Activated CD4-positive, alpha-beta memory T cell treated with anti-CD3 and anti-CD28 coated beads, Interleukin-2, amount 10 ng/mL, durations not matched to agents 7 days and 5 days (primary cell): Measurements from ENCODE around the gene SOCS3. TPM values are rescaled to one million over a fixed set of nuclear protein-coding genes. Genes with fewer than 3 reads are reported as not detected.

Experiments
- CTCF ChIA-PET: fragments of 350-600 bp; sonication (Branson Sonifier 250); formaldehyde crosslinking; loops from one replicate; lab custom pipeline; 2021; ENCODE audit warnings: antibody characterized with exemption, inconsistent platforms; lab: Charles Lee
- POLR2A ChIA-PET: fragments of 350-600 bp; sonication (Branson Sonifier 250); formaldehyde crosslinking; loops from one replicate; lab custom pipeline; 2021; ENCODE audit warnings: antibody characterized with exemption; lab: Charles Lee
- DNase-seq: peaks from one replicate; pipeline ENCODE4 v3.0.0-alpha.2; 2020
- H3K27ac Mint-ChIP-seq: one replicate; pipeline ENCODE4 v1.8.0; 2021; ENCODE audit warnings: mild to moderate bottlenecking, mixed read lengths
- H3K27me3 Mint-ChIP-seq: one replicate; pipeline ENCODE4 v1.8.0; 2021; ENCODE audit warnings: mixed read lengths
- H3K36me3 Mint-ChIP-seq: one replicate; pipeline ENCODE4 v1.8.0; 2021; ENCODE audit warnings: low read depth, mixed read lengths
- H3K4me1 Mint-ChIP-seq: one replicate; pipeline ENCODE4 v1.8.0; 2021; ENCODE audit warnings: mixed read lengths
- H3K4me3 Mint-ChIP-seq: one replicate; pipeline ENCODE4 v1.8.0; 2021; ENCODE audit warnings: mild to moderate bottlenecking, mixed read lengths
- H3K9me3 Mint-ChIP-seq: one replicate; pipeline ENCODE4 v1.8.0; 2021; ENCODE audit warnings: mixed read lengths
- total RNA-seq, 2 experiments: library from RNA; stranded (reverse); gene quantifications; one replicate each; pipeline ENCODE4 v1.2.3, GENCODE V29; 2021

The SOCS3 gene
- total RNA-seq, 2 experiments from 2014 or later: 68.7 to 69.8 TPM

DNA sequence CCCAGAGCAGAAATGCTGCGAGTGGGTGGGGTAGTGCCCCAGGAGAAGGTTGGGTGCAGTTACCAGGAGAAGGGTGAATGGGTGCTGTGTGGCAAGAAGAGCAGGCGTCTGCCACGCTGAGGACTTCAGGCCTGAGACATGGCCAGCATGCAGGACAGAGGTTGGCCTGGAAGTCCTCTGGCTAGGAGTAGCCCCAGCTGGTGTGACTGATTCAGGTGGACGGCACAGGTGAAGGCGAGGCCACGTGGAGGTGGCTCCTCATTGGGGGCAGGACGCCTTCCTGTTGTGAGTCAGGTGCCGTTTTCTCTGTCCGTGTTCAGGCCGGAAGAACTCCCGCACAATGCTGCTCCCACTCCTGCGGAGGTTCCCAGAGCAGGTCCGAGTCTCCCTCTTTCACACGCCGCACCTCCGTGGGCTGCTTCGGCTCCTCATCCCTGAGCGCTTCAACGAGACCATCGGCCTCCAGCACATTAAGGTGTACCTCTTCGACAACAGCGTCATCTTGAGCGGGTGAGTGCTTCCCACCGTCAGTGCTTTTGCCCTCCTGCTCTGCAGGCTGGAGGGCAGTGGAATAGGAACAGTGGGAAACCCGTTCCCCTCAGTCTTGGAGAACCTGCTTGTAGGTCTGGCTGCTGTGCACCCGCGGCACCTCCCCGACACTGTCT is 39.3 kb upstream of the SOCS3 start:
- H3K36me3 Mint-ChIP-seq: peaks cover 89% of the 10 kb centered on the region
- H3K4me1 Mint-ChIP-seq: peaks cover 3% of the 10 kb centered on the region
- DNase-seq: no peak
- CTCF ChIA-PET: no interaction called here
- no peak overlapping the region for H3K4me3 Mint-ChIP-seq
- H3K9me3 Mint-ChIP-seq: no peaks in the 10 kb centered on the region
- H3K27me3 Mint-ChIP-seq: no peaks in the 10 kb centered on the region
- POLR2A ChIA-PET: interaction anchor here (0.7 kb wide), 1 partner anchor 21 kb away, joined by 3 read pairs; no protein-coding TSS in a partner anchor
- H3K27ac Mint-ChIP-seq: no peak overlapping the region

GRCh38 chr17:78398390-78398789 is 38.5 kb upstream of the SOCS3 start:
- CTCF ChIA-PET: no interaction called here
- DNase-seq: no peak
- Mint-ChIP-seq H3K9me3 (no peaks in the 10 kb centered on the region), H3K36me3 (peaks cover 88% of the 10 kb centered on the region), H3K4me1 (peaks cover 5% of the 10 kb centered on the region), H3K4me3 (no peak overlapping the region), H3K27ac (peak overlapping the region; percentile 31), H3K27me3 (no peaks in the 10 kb centered on the region)
- POLR2A ChIA-PET: no interaction called here

DNA sequence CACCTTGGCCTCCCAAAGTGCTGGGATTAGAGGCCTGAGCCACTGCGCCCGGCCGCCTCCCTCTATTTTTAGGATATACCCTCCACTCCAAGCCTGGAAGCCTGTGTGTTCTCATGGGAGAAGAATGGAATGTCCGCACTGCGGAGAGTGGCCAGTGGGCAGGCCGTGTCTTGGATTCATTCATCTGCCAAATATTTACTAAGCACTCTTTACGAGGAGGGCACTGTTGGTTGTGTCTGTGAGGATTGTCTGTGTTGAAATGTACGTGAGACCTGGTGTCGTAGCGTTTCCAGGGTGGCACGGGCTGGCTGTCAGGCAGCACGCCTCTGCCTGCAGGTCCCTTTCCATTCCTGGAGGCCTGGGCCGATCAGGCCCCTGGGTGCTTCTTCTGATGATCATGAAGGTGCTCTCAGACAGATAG is 37.8 kb upstream of the SOCS3 start:
- Mint-ChIP-seq H3K27ac (peak overlapping the region; percentile 31), H3K36me3 (peaks cover 83% of the 10 kb centered on the region), H3K4me1 (peaks cover 7% of the 10 kb centered on the region), H3K9me3 (no peaks in the 10 kb centered on the region), H3K27me3 (no peaks in the 10 kb centered on the region), H3K4me3 (no peak overlapping the region)
- ChIA-PET CTCF (no interaction called here), POLR2A (no interaction called here)
- DNase-seq: no peak

- Mint-ChIP-seq H3K9me3 (no peaks in the 10 kb centered on the region), H3K4me3 (no peak overlapping the region), H3K4me1 (peaks cover 15% of the 10 kb centered on the region), H3K27ac (no peak overlapping the region), H3K27me3 (no peaks in the 10 kb centered on the region), H3K36me3 (peaks cover 80% of the 10 kb centered on the region)
- ChIA-PET POLR2A (interaction anchor here (1.6 kb wide), 1 partner anchor 15 kb away, joined by 6 read pairs; no protein-coding TSS in a partner anchor), CTCF (interaction anchor here (1.0 to 1.2 kb wide), 2 partner anchors 36 to 145 kb away, joined by 3 read pairs; no protein-coding TSS in a partner anchor)
- no peak for DNase-seq
Observed at GRCh38 chr17:78396441-78397337, 36.8 kb upstream of the SOCS3 start.

- Mint-ChIP-seq H3K27ac (peak overlapping the region; percentile 23), H3K4me1 (peaks cover 28% of the 10 kb centered on the region), H3K36me3 (peaks cover 75% of the 10 kb centered on the region), H3K9me3 (no peaks in the 10 kb centered on the region), H3K27me3 (no peaks in the 10 kb centered on the region), H3K4me3 (no peak overlapping the region)
- POLR2A ChIA-PET: interaction anchor here (1.6 kb wide), 1 partner anchor 13 kb away, joined by 6 read pairs; no protein-coding TSS in a partner anchor
- no peak for DNase-seq
- CTCF ChIA-PET: no interaction called here
Observed at GRCh38 chr17:78395155-78395554, 35.3 kb upstream of the SOCS3 start.

DNA sequence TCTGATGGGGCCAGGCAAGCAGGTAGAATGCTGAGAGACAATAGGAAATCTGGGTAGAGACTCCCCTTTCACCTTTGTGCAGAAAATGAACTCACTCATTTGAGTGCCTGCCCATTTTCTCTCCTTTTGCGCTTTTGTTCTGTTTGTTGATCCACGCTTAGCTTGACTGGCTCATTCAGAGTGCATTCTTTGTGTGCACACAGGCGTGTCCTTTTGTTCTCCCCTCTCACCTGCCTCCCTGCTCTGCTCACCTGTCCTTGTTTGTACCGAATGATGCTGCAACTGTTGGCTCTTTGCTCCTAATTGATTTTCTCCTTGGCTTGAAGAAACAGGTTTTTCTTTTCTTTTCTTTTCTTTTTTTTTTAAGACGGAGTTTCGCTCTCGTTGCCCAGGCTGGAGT is 34.3 kb upstream of the SOCS3 start:
- Mint-ChIP-seq H3K4me1 (peaks cover 37% of the 10 kb centered on the region), H3K9me3 (no peaks in the 10 kb centered on the region), H3K27me3 (no peaks in the 10 kb centered on the region), H3K36me3 (peaks cover 68% of the 10 kb centered on the region), H3K27ac (no peak overlapping the region), H3K4me3 (no peak overlapping the region)
- DNase-seq: no peak
- ChIA-PET CTCF (interaction anchor here (0.7 kb wide), 1 partner anchor 342 kb away, joined by 3 read pairs; no protein-coding TSS in a partner anchor), POLR2A (no interaction called here)

DNA sequence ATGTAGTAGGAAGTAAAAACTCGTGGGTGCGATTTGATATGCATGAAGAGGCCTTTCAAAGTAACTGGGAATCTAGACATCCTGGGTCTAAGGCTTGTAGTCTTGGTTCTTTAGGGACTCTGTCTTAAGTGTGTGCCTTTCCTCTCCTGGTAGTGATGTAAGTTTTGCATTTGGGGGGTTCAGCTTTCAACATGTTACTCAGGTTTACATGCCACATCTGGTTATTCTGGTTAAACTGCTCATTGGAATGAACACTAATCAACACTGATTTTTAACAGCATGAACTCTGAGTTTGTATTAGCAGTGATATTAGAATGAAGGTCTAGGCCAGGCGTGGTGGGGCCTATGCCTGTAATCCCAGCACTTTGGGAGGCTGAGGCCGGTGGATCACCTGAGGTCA is 33.7 kb upstream of the SOCS3 start:
- no peak for DNase-seq
- Mint-ChIP-seq H3K4me1 (peaks cover 44% of the 10 kb centered on the region), H3K27me3 (no peaks in the 10 kb centered on the region), H3K27ac (no peak overlapping the region), H3K4me3 (no peak overlapping the region), H3K36me3 (peaks cover 64% of the 10 kb centered on the region), H3K9me3 (no peaks in the 10 kb centered on the region)
- POLR2A ChIA-PET: interaction anchor here (2.8 kb wide), 1 partner anchor 12 kb away, joined by 10 read pairs; no protein-coding TSS in a partner anchor
- CTCF ChIA-PET: interaction anchor here (0.7 to 1.9 kb wide), 3 partner anchors 33 to 494 kb away, joined by 3 to 8 read pairs (median 3); partner anchors contain the start of gene SOCS3

DNA sequence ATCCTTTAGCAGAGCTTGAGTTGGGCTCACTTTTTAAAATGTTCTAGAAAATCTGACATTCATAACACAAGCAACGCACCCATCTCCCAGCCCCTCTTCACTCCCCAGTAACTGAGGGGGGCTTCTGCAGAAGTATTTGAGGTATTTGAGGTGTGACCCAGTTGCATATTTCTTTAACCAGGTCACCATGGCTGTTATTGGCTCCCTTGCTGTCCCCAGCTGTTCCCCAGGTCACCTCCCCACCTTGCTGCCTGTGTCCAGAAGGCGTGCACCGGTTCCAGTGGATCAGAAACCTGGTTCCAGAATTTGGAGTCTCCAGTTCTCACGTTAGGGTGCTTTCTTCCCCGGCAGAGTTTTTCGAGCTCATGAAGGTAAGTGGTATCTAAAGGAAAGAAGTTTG is 32.4 kb upstream of the SOCS3 start:
- Mint-ChIP-seq H3K27me3 (no peaks in the 10 kb centered on the region), H3K27ac (peak overlapping the region; percentile 47), H3K4me3 (no peak overlapping the region), H3K36me3 (peaks cover 59% of the 10 kb centered on the region), H3K9me3 (no peaks in the 10 kb centered on the region), H3K4me1 (peaks cover 54% of the 10 kb centered on the region)
- ChIA-PET CTCF (interaction anchor here (0.8 to 2.0 kb wide), 3 partner anchors 20 to 32 kb away, joined by 3 to 8 read pairs (median 6); partner anchors contain the start of gene SOCS3), POLR2A (interaction anchor here (0.8 to 2.8 kb wide), 4 partner anchors 9 to 20 kb away, joined by 3 to 10 read pairs (median 4); partner anchors contain the start of gene PGS1)
- DNase-seq: no peak

DNA sequence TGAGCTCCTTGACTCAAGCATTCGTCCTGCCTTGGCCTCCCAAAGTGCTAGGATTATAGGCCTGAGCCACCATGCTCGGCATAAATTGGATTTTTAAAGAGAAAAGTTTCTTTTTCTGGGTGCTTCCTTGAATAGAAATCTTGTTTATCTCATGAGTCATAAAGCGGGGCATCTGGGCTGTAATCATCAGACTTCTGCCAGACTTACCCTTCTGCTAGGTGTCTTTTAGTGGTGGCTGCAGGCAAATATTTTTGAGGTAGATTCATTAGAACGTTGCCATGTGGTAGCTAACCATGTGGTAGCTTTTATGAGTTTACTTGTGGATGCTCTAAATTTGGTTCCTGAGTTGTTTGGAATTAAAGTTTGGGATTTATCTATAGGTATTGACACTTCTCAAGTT is 32.0 kb upstream of the SOCS3 start:
- CTCF ChIA-PET: interaction anchor here (0.8 to 2.0 kb wide), 5 partner anchors 12 to 32 kb away, joined by 3 to 8 read pairs (median 5); partner anchors contain the start of gene SOCS3
- H3K27me3 Mint-ChIP-seq: no peaks in the 10 kb centered on the region
- no peak for DNase-seq
- POLR2A ChIA-PET: interaction anchor here (0.8 to 2.8 kb wide), 4 partner anchors 8 to 20 kb away, joined by 3 to 10 read pairs (median 4); partner anchors contain the start of gene PGS1
- H3K4me1 Mint-ChIP-seq: peaks cover 57% of the 10 kb centered on the region
- peak overlapping the region; percentile 47 for H3K27ac Mint-ChIP-seq
- H3K36me3 Mint-ChIP-seq: peaks cover 56% of the 10 kb centered on the region
- H3K9me3 Mint-ChIP-seq: no peaks in the 10 kb centered on the region
- H3K4me3 Mint-ChIP-seq: no peak overlapping the region

DNA sequence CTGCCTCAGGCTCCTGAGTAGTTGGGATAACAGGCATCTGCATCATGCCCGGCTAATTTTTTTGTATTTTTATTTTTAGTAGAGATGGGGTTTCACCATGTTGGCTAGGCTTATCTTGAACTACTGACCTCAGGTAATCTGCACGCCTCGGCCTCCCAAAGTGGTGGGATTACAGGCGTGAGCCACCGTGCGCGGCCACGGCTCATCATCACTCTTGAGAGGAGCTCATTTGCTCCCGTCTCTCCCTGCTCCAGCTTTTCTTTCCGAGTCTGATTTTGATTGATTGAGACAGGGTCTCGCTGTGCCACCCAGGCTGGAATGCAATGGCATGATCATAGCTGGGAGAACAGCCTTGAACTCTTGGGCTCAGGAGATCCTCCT is 31.2 kb upstream of the SOCS3 start:
- Mint-ChIP-seq H3K4me1 (peaks cover 65% of the 10 kb centered on the region), H3K4me3 (no peak overlapping the region), H3K27ac (peak overlapping the region; percentile 58), H3K9me3 (no peaks in the 10 kb centered on the region), H3K27me3 (no peaks in the 10 kb centered on the region), H3K36me3 (peaks cover 55% of the 10 kb centered on the region)
- no peak for DNase-seq
- CTCF ChIA-PET: interaction anchor here (1.3 to 2.0 kb wide), 3 partner anchors 13 to 31 kb away, joined by 3 to 6 read pairs (median 5); no protein-coding TSS in a partner anchor
- POLR2A ChIA-PET: interaction anchor here (1.3 to 2.8 kb wide), 2 partner anchors 9 to 21 kb away, joined by 3 to 10 read pairs; no protein-coding TSS in a partner anchor

- H3K4me1 Mint-ChIP-seq: peaks cover 71% of the 10 kb centered on the region
- H3K27me3 Mint-ChIP-seq: no peaks in the 10 kb centered on the region
- no peak overlapping the region for H3K4me3 Mint-ChIP-seq
- H3K36me3 Mint-ChIP-seq: peaks cover 55% of the 10 kb centered on the region
- CTCF ChIA-PET: interaction anchor here (1.3 to 1.4 kb wide), 2 partner anchors 13 to 14 kb away, joined by 3 to 5 read pairs; no protein-coding TSS in a partner anchor
- peak overlapping the region; percentile 58 for H3K27ac Mint-ChIP-seq
- DNase-seq: no peak
- POLR2A ChIA-PET: interaction anchor here (2.8 kb wide), 1 partner anchor 9 kb away, joined by 10 read pairs; no protein-coding TSS in a partner anchor
- H3K9me3 Mint-ChIP-seq: no peaks in the 10 kb centered on the region
Observed at GRCh38 chr17:78390241-78391050, 30.6 kb upstream of the SOCS3 start.
